ENCODE results near the gene CDKAL1.

- TF ChIP-seq, protein P1, sequence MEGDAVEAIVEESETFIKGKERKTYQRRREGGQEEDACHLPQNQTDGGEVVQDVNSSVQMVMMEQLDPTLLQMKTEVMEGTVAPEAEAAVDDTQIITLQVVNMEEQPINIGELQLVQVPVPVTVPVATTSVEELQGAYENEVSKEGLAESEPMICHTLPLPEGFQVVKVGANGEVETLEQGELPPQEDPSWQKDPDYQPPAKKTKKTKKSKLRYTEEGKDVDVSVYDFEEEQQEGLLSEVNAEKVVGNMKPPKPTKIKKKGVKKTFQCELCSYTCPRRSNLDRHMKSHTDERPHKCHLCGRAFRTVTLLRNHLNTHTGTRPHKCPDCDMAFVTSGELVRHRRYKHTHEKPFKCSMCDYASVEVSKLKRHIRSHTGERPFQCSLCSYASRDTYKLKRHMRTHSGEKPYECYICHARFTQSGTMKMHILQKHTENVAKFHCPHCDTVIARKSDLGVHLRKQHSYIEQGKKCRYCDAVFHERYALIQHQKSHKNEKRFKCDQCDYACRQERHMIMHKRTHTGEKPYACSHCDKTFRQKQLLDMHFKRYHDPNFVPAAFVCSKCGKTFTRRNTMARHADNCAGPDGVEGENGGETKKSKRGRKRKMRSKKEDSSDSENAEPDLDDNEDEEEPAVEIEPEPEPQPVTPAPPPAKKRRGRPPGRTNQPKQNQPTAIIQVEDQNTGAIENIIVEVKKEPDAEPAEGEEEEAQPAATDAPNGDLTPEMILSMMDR (IDR thresholded peaks at IDR 0.05; ENCODE audit: low read length), result no peak
- TF ChIP-seq EZH2 (optimal IDR thresholded peaks at IDR 0.05; ENCODE audit: low read depth, low read length), result no peak
- no peak for TF ChIP-seq EZH2phosphoT487 (IDR thresholded peaks at IDR 0.05; ENCODE audit: low read length)
These were observed 217.2 kb downstream of the CDKAL1 start for GRCh38 chr6:20751293-20751935.
